Bronchial epithelial cell (primary cell): Measurements from ENCODE around the gene KCNAB3. TPM values are rescaled to one million over a fixed set of nuclear protein-coding genes. Genes with fewer than 3 reads are reported as not detected.

ENCODE experiments used
- DNase-seq: peaks from one replicate; pipeline ENCODE4 v3.0.0-alpha.2; 2010; ENCODE audit warnings: low read depth
- FAIRE-seq: peaks from 2 replicates; lab custom pipeline; 2011; peaks lifted over from hg19 to GRCh38; lab: Jason Lieb, UNC
- H3K27me3 ChIP-seq: 2 replicates; pipeline ENCODE4 v1.5.1; 2011; ENCODE audit warnings: low read length; ENCODE audit not compliant: control insufficient read depth, insufficient read depth
- H3K36me3 ChIP-seq: 2 replicates; pipeline ENCODE4 v1.5.1; 2011; ENCODE audit warnings: low read length; ENCODE audit not compliant: control insufficient read depth, insufficient read depth
- H3K4me3 ChIP-seq: 2 replicates; pipeline ENCODE4 v1.5.1; 2011; ENCODE audit warnings: mild to moderate bottlenecking, low read depth, low read length, control low read depth
- CTCF ChIP-seq: IDR thresholded peaks from 2 replicates; pipeline ENCODE4 v1.5.1; 2011; ENCODE audit warnings: mild to moderate bottlenecking, moderate library complexity, low read length, control low read depth, inconsistent platforms; ENCODE audit not compliant: insufficient read depth, severe bottlenecking
- total RNA-seq: library from RNA; depleted of rRNA; stranded (reverse); fragments of >200 nt; gene quantifications from 2 replicates; pipeline ENCODE4 v1.2.1, GENCODE V29; 2014

KCNAB3 gene
- total RNA-seq, 1 donor from 2014 or later, result 0.79 TPM

DNA sequence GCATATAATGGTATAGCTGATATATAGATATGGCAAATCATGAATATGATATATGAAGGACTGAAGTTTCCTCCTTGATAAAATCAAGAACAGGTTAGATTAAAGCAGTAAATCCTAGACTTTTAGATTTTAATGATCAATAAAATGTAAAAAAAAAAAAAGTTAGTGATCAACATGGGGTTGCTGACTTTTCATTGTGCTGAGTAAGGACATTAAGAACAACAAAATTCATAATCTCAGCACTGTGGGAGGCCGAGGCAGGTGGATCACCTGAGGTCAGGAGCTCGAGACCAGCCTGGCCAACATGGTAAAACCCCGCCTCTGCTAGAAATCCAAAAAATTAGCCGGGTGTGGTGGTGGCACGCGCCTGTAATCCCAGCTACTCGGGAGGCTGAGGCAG lies 51.4 kb downstream of the KCNAB3 start:
- Histone ChIP-seq H3K36me3 (peaks cover 1% of the 10 kb centered on the region), H3K27me3 (no peaks in the 10 kb centered on the region), H3K4me3 (no peak overlapping the region)
- no peak for TF ChIP-seq CTCF
- DNase-seq (no peak), FAIRE-seq (no peak)

- no peak overlapping the region for H3K4me3 ChIP-seq
- TF ChIP-seq CTCF, result no peak
- no peaks in the 10 kb centered on the region for H3K27me3 ChIP-seq
- DNase-seq (no peak), FAIRE-seq (no peak)
- H3K36me3 ChIP-seq, result peaks cover 1% of the 10 kb centered on the region
Observed at GRCh38 chr17:7875804-7876370, 53.8 kb downstream of the KCNAB3 start.

DNA sequence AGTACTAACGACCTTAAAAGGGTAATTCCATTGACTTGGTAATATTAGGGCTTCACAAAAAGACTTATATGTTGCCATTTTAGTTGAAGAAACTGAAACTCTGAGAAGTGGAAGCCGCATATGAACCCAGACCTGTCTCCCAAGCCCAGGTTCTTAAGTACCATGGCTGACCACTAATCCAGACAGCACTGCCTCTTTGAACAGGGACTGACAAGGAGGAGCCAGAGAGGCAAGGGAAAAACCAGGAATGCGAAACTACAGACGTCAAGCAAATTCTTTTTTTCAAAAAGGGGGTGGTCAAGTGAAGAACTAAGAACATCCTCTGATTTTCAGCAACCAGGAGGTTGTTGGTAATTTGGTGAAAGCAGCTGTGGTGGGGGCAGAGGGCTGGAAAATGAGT lies 56.6 kb downstream of the KCNAB3 start:
- DNase-seq (no peak), FAIRE-seq (no peak)
- no peak for TF ChIP-seq CTCF

More for the DNA sequence above, 56.6 kb downstream of the KCNAB3 start:
- Histone ChIP-seq H3K27me3 (no peaks in the 10 kb centered on the region), H3K4me3 (no peak overlapping the region), H3K36me3 (no peaks in the 10 kb centered on the region)

Other genes with a start within 250 kb of the KCNAB3 start
- 9.2 and 15.1 TPM in 2 replicates for gene TP53, start 242.4 kb downstream of the KCNAB3 start, total RNA-seq
- gene WRAP53, start 241.4 kb downstream of the KCNAB3 start, total RNA-seq, result 3.5 and 4.2 TPM in 2 replicates
- gene EFNB3, start 224.7 kb downstream of the KCNAB3 start, total RNA-seq, result under 0.01 TPM in 2 replicates
- gene DNAH2, start 212.1 kb downstream of the KCNAB3 start, total RNA-seq, result under 0.01 and 0.26 TPM in 2 replicates
- gene KDM6B, start 95.6 kb downstream of the KCNAB3 start, total RNA-seq, result 2.9 and 6.0 TPM in 2 replicates
- gene TMEM88, start 74.8 kb downstream of the KCNAB3 start, total RNA-seq, result 0.64 TPM in 1 of 2 replicates, not detected in the other
- 36.6 and 47.5 TPM in 2 replicates for gene NAA38, start 72.3 kb downstream of the KCNAB3 start, total RNA-seq
- gene CYB5D1, start 71.9 kb downstream of the KCNAB3 start, total RNA-seq, result 6.5 and 9.0 TPM in 2 replicates
- 41.3 and 98.2 TPM in 2 replicates for gene CHD3, start 41.1 kb downstream of the KCNAB3 start, total RNA-seq
- 7.8 and 8.2 TPM in 2 replicates for gene RNF227, start 13.6 kb downstream of the KCNAB3 start, total RNA-seq
- 16.8 and 27.9 TPM in 2 replicates for gene TRAPPC1, start 2.1 kb upstream of the KCNAB3 start, total RNA-seq
- 8.2 and 12.2 TPM in 2 replicates for gene CNTROB, start 2.4 kb upstream of the KCNAB3 start, total RNA-seq
- 0.13 TPM in 1 of 2 replicates, not detected in the other for gene GUCY2D, start 72.8 kb upstream of the KCNAB3 start, total RNA-seq
- gene ALOX15B, start 109.2 kb upstream of the KCNAB3 start, total RNA-seq, result 5.8 and 20.6 TPM in 2 replicates
- 0.26 and 2.0 TPM in 2 replicates for gene ALOX12B, start 157.9 kb upstream of the KCNAB3 start, total RNA-seq
- 1.3 and 2.0 TPM in 2 replicates for gene ALOXE3, start 188.7 kb upstream of the KCNAB3 start, total RNA-seq
- gene HES7, start 194.2 kb upstream of the KCNAB3 start, total RNA-seq, result 0.13 and 1.3 TPM in 2 replicates
- 21.9 and 26.4 TPM in 2 replicates for gene PER1, start 222.5 kb upstream of the KCNAB3 start, total RNA-seq
- gene VAMP2, start 233.1 kb upstream of the KCNAB3 start, total RNA-seq, result 2.1 and 4.4 TPM in 2 replicates
- 20.2 and 24.2 TPM in 2 replicates for gene TMEM107, start 246.5 kb upstream of the KCNAB3 start, total RNA-seq